SJCRH30 (cell line): ENCODE data around the gene AGRN. TPM values are rescaled to one million over a fixed set of nuclear protein-coding genes. Genes with fewer than 3 reads are reported as not detected.
"Not testable (repeated sequence)": the region's sequence is repeated elsewhere in the genome, so short reads cannot be mapped to it uniquely, and the experiment has no call there.

ENCODE experiments used
- DNase-seq, 2 experiments: peaks; one replicate each; pipeline ENCODE4 v3.0.0-alpha.2; 2015 to 2020
- H3K27ac ChIP-seq: fragments of 250-450 bp; sonication (Bioruptor Pico); 2 replicates; pipeline ENCODE4 v1.5.1; 2020; ENCODE audit warnings: mild to moderate bottlenecking, moderate library complexity
- H3K27me3 ChIP-seq: fragments of 250-450 bp; sonication (Bioruptor Pico); 2 replicates; pipeline ENCODE4 v1.5.1; 2020; ENCODE audit warnings: mild to moderate bottlenecking, moderate library complexity
- H3K36me3 ChIP-seq: fragments of 250-450 bp; sonication (Bioruptor Pico); 2 replicates; pipeline ENCODE4 v1.5.1; 2020; ENCODE audit warnings: mild to moderate bottlenecking, moderate library complexity
- H3K4me1 ChIP-seq: fragments of 250-450 bp; sonication (Bioruptor Pico); 2 replicates; pipeline ENCODE4 v1.5.1; 2020; ENCODE audit warnings: mild to moderate bottlenecking, moderate library complexity
- H3K4me3 ChIP-seq: fragments of 250-450 bp; sonication (Bioruptor Pico); 2 replicates; pipeline ENCODE4 v1.5.1; 2020; ENCODE audit warnings: mild to moderate bottlenecking, moderate library complexity
- H3K9me3 ChIP-seq: fragments of 250-450 bp; sonication (Bioruptor Pico); replicated peaks from 2 replicates; pipeline ENCODE4 v1.5.1; 2020; ENCODE audit warnings: mild to moderate bottlenecking, moderate library complexity
- total RNA-seq: library from RNA; depleted of rRNA; stranded (reverse); fragments of >200 nt; shearing (Covaris generic); gene quantifications from 2 replicates; pipeline ENCODE4 v1.2.3, GENCODE V29; 2014; rRNA removed

AGRN gene
- total RNA-seq, 1 experiment from 2014 or later = 13.7 TPM

- no peak overlapping the region for H3K4me3 ChIP-seq
- H3K36me3 ChIP-seq = peaks cover 10% of the 10 kb centered on the region; the same call in 1 of the 2 replicates
- no peak overlapping the region for H3K27ac ChIP-seq
- DNase-seq = no peak
- H3K4me1 ChIP-seq = no peaks in the 10 kb centered on the region
- H3K9me3 ChIP-seq = no peaks in the 10 kb centered on the region
- H3K27me3 ChIP-seq = no peaks in the 10 kb centered on the region
These were observed 80.4 kb downstream of the AGRN start for GRCh38 chr1:1100296-1100695.

GRCh38 chr1:1101503-1101902 lies 81.6 kb downstream of the AGRN start:
- DNase-seq = no peak
- H3K27me3 ChIP-seq = no peaks in the 10 kb centered on the region
- no peak overlapping the region for H3K27ac ChIP-seq
- H3K9me3 ChIP-seq = peaks cover 9% of the 10 kb centered on the region
- no peaks in the 10 kb centered on the region for H3K4me1 ChIP-seq
- no peak overlapping the region for H3K4me3 ChIP-seq
- H3K36me3 ChIP-seq = peaks cover 16% of the 10 kb centered on the region

GRCh38 chr1:1104152-1104551 lies 84.2 kb downstream of the AGRN start:
- not testable (repeated sequence) for DNase-seq, H3K27me3 ChIP-seq, H3K4me1 ChIP-seq, H3K4me3 ChIP-seq, H3K27ac ChIP-seq
- Histone ChIP-seq H3K36me3 (peaks cover 14% of the 10 kb centered on the region), H3K9me3 (peaks cover 16% of the 10 kb centered on the region)

Other genes with a start within 250 kb of the AGRN start
- 39.0 and 39.2 TPM in 2 replicates for gene SAMD11, start 96.2 kb upstream of the AGRN start, total RNA-seq
- 147 and 150 TPM in 2 replicates for gene NOC2L, start 60.9 kb upstream of the AGRN start, total RNA-seq
- gene KLHL17, start 59.5 kb upstream of the AGRN start, total RNA-seq = 8.4 and 15.1 TPM in 2 replicates
- 0.04 and 0.05 TPM in 2 replicates for gene PLEKHN1, start 53.6 kb upstream of the AGRN start, total RNA-seq
- gene PERM1, start 38.0 kb upstream of the AGRN start, total RNA-seq = 0.13 TPM in 1 of 2 replicates, not detected in the other
- gene HES4, start 20.0 kb upstream of the AGRN start, total RNA-seq = 15.3 and 15.9 TPM in 2 replicates
- gene ISG15, start 6.6 kb upstream of the AGRN start, total RNA-seq = 5.1 and 12.6 TPM in 2 replicates
- not detected in 2 replicates for gene RNF223, start 54.2 kb downstream of the AGRN start, total RNA-seq
- gene C1orf159, start 96.0 kb downstream of the AGRN start, total RNA-seq = 19.9 and 20.8 TPM in 2 replicates
- 0.42 and 0.73 TPM in 2 replicates for gene TTLL10, start 153.8 kb downstream of the AGRN start, total RNA-seq
- gene TNFRSF18, start 186.5 kb downstream of the AGRN start, total RNA-seq = 0.33 and 0.93 TPM in 2 replicates
- 2.8 and 4.7 TPM in 2 replicates for gene TNFRSF4, start 194.0 kb downstream of the AGRN start, total RNA-seq
- 86.7 and 87.1 TPM in 2 replicates for gene SDF4, start 211.9 kb downstream of the AGRN start, total RNA-seq
- gene B3GALT6, start 212.1 kb downstream of the AGRN start, total RNA-seq = 32.4 and 33.4 TPM in 2 replicates
- gene C1QTNF12, start 226.6 kb downstream of the AGRN start, total RNA-seq = 0.30 TPM in 1 of 2 replicates, not detected in the other